Nephron (organoid): ENCODE results near the gene HEXB.
A peak's percentile ranks its signal among the peaks of the same experiment; 100 is the strongest.

ENCODE experiments used
- H3K27ac Mint-ChIP-seq, 3 experiments: 2 replicates each; pipeline ENCODE4 v1.8.0; 2020; ENCODE audit warnings: mixed read lengths in 3 of 3, mild to moderate bottlenecking in 2 of 3, moderate library complexity in 1 of 3
- H3K27me3 Mint-ChIP-seq: 2 replicates; pipeline ENCODE4 v1.8.0; 2021; ENCODE audit warnings: low read depth, mild to moderate bottlenecking, moderate library complexity, mixed read lengths
- H3K36me3 Mint-ChIP-seq: 2 replicates; pipeline ENCODE4 v1.8.0; 2020; ENCODE audit warnings: low read depth, mixed read lengths
- H3K4me1 Mint-ChIP-seq: 2 replicates; pipeline ENCODE4 v1.8.0; 2020; ENCODE audit warnings: mixed read lengths
- H3K4me3 Mint-ChIP-seq, 3 experiments: 2 replicates each; pipeline ENCODE4 v1.8.0; 2020; ENCODE audit warnings: mild to moderate bottlenecking in 3 of 3, mixed read lengths in 3 of 3, moderate library complexity in 2 of 3
- H3K9me3 Mint-ChIP-seq: 2 replicates; pipeline ENCODE4 v1.8.0; 2020; ENCODE audit warnings: mixed read lengths
- TF ChIP-seq, protein P1 (sequence below), 3 experiments: fragments of 200-600 bp; sonication (generic); IDR thresholded peaks; one replicate each; pipeline ENCODE4 v1.5.0; 2021; ENCODE audit warnings: antibody characterized with exemption in 3 of 3; ENCODE audit not compliant: unreplicated experiment in 3 of 3

The HEXB gene

DNA sequence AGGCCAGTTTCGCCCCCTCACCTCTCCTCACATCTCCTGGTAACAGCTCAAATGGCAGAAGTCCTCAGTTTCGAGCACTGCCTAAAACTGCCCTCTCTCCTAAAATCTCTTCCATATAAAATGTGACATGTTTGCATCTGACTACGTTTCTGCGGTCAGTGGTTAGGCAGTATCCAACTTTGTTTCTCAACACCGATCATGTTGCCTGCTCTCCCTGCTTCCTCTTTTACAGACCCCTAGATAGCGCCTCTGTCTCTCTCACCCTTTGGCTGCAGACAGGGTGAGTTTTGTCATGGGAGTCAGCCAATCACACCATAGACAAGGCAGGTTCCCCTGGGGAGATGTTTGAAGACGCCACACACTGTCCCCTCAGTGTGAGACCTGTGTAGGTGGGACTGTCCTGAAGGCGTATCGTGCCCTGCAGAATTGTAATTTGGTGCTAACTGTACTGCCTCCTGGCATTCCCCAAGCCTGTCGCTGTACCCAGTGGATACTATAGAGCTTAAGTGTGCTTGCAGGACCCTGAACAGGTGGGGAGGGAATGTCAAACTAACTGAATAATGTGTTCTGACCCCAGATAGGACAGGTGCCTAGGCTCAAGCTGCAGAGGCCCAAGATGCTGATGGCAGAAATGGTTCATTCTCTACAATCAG lies 1.1 kb downstream of the HEXB start:
- H3K27me3 Mint-ChIP-seq = peaks cover 5% of the 10 kb centered on the region
- TF ChIP-seq, protein P1, sequence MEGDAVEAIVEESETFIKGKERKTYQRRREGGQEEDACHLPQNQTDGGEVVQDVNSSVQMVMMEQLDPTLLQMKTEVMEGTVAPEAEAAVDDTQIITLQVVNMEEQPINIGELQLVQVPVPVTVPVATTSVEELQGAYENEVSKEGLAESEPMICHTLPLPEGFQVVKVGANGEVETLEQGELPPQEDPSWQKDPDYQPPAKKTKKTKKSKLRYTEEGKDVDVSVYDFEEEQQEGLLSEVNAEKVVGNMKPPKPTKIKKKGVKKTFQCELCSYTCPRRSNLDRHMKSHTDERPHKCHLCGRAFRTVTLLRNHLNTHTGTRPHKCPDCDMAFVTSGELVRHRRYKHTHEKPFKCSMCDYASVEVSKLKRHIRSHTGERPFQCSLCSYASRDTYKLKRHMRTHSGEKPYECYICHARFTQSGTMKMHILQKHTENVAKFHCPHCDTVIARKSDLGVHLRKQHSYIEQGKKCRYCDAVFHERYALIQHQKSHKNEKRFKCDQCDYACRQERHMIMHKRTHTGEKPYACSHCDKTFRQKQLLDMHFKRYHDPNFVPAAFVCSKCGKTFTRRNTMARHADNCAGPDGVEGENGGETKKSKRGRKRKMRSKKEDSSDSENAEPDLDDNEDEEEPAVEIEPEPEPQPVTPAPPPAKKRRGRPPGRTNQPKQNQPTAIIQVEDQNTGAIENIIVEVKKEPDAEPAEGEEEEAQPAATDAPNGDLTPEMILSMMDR (IDR thresholded peaks at IDR 0.05; ENCODE audit: unreplicated experiment in 3 of 3) = no peak
- H3K36me3 Mint-ChIP-seq = peaks cover 4% of the 10 kb centered on the region
- H3K27ac Mint-ChIP-seq = peak overlapping the region; percentile 4 to 35 (median 13)
- H3K4me1 Mint-ChIP-seq = peaks cover 13% of the 10 kb centered on the region
- H3K4me3 Mint-ChIP-seq = peak overlapping the region; percentile 78 to 88 (median 86)
- H3K9me3 Mint-ChIP-seq = no peaks in the 10 kb centered on the region

GRCh38 chr5:74686962-74687751 lies 2.1 kb downstream of the HEXB start:
- H3K36me3 Mint-ChIP-seq = peaks cover 4% of the 10 kb centered on the region
- TF ChIP-seq, protein P1 (IDR thresholded peaks at IDR 0.05; ENCODE audit: unreplicated experiment in 3 of 3) = no peak
- H3K27ac Mint-ChIP-seq = no peak overlapping the region
- peaks cover 13% of the 10 kb centered on the region for H3K4me1 Mint-ChIP-seq
- H3K9me3 Mint-ChIP-seq = no peaks in the 10 kb centered on the region
- peak overlapping the region in 1 of 3 experiments; percentile 88 for H3K4me3 Mint-ChIP-seq
- peaks cover 5% of the 10 kb centered on the region for H3K27me3 Mint-ChIP-seq

GRCh38 chr5:74693191-74693590 lies 8.2 kb downstream of the HEXB start:
- TF ChIP-seq, protein P1 (IDR thresholded peaks at IDR 0.05; ENCODE audit: unreplicated experiment in 3 of 3) = no peak
- no peak overlapping the region for H3K4me3 Mint-ChIP-seq
- H3K4me1 Mint-ChIP-seq = no peaks in the 10 kb centered on the region
- no peak overlapping the region for H3K27ac Mint-ChIP-seq
- no peaks in the 10 kb centered on the region for H3K9me3 Mint-ChIP-seq
- H3K27me3 Mint-ChIP-seq = no peaks in the 10 kb centered on the region
- H3K36me3 Mint-ChIP-seq = peaks cover 16% of the 10 kb centered on the region

DNA sequence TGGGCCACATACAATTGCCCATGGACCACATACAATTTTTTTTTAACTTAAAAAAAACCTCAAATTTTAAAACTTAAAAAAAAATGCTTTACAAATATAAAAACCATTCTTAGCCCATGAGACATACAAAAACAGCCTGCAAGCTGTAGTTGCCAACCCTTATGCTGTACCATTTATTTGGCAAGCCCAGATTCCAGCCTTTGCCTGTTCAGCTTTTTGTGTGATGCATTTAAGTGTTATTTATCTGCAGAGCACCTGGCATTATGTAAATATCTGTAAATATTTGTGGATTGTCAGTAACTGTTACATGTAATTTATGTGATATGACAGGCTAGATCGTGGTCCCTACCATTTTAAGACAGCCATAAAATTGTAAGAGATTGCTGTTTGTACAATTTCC lies 32.6 kb downstream of the HEXB start:
- Mint-ChIP-seq H3K4me3 (no peak overlapping the region), H3K9me3 (peaks cover under 1% of the 10 kb centered on the region), H3K27ac (no peak overlapping the region), H3K36me3 (peaks cover 33% of the 10 kb centered on the region), H3K4me1 (no peaks in the 10 kb centered on the region), H3K27me3 (no peaks in the 10 kb centered on the region)
- TF ChIP-seq, protein P1 (IDR thresholded peaks at IDR 0.05; ENCODE audit: unreplicated experiment in 3 of 3) = no peak

DNA sequence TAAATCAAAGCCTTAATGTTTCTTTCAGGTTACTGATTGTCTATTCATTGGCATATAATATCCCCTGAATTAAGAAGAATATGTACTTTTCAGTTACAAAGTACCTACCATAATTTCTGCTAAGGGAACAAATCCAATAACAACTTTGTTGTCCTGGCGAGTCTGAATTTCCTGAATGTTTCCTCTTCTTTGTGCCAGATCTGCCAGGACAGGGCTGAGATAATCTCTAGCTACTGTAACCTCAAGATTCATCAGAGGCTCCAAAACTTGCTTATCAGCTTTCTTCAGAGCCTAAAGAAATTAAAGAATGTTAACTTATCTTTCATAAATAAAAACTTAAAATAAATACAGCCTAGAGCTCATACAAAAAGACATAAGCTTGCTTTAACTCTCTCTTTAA lies 37.2 kb downstream of the HEXB start:
- Mint-ChIP-seq H3K4me1 (no peaks in the 10 kb centered on the region), H3K27me3 (no peaks in the 10 kb centered on the region), H3K27ac (no peak overlapping the region), H3K4me3 (no peak overlapping the region), H3K9me3 (no peaks in the 10 kb centered on the region), H3K36me3 (peaks cover 41% of the 10 kb centered on the region)
- TF ChIP-seq, protein P1 (IDR thresholded peaks at IDR 0.05; ENCODE audit: unreplicated experiment in 3 of 3) = no peak
